Adipocyte (in vitro differentiated cells): ENCODE results near the gene SAMM50.
A peak's percentile ranks its signal among the peaks of the same experiment; 100 is the strongest.

ENCODE experiments used
- DNase-seq: peaks from one replicate; pipeline ENCODE4 v3.0.0-alpha.2; 2015; ENCODE audit warnings: low read depth
- H3K27me3 ChIP-seq: replicated peaks from 2 replicates; pipeline ENCODE4 v1.7.0; 2013; ENCODE audit warnings: mild to moderate bottlenecking, low read length, moderate library complexity; ENCODE audit not compliant: control insufficient read depth, insufficient read depth
- H3K36me3 ChIP-seq: 2 replicates; pipeline ENCODE4 v1.7.0; 2013; ENCODE audit warnings: low read length, mild to moderate bottlenecking, moderate library complexity; ENCODE audit not compliant: control insufficient read depth, insufficient read depth, severe bottlenecking
- H3K4me1 ChIP-seq: 2 replicates; pipeline ENCODE4 v1.7.0; 2013; ENCODE audit warnings: mild to moderate bottlenecking, low read length, moderate library complexity; ENCODE audit not compliant: control insufficient read depth, insufficient read depth
- H3K4me3 ChIP-seq: 2 replicates; pipeline ENCODE4 v1.7.0; 2013; ENCODE audit warnings: mild to moderate bottlenecking, low read length, moderate library complexity
- H3K9ac ChIP-seq: 2 replicates; pipeline ENCODE4 v1.7.0; 2013; ENCODE audit warnings: mild to moderate bottlenecking, low read length, moderate library complexity
- H3K9me3 ChIP-seq: 2 replicates; pipeline ENCODE4 v1.7.0; 2013; ENCODE audit warnings: mild to moderate bottlenecking, low read length, moderate library complexity; ENCODE audit not compliant: control insufficient read depth

The SAMM50 gene

GRCh38 chr22:44033287-44033686 is 78.0 kb downstream of the SAMM50 start:
- Histone ChIP-seq H3K4me3 (no peak overlapping the region), H3K4me1 (peaks cover 35% of the 10 kb centered on the region), H3K36me3 (no peaks in the 10 kb centered on the region), H3K9me3 (no peaks in the 10 kb centered on the region), H3K9ac (no peak overlapping the region), H3K27me3 (no peaks in the 10 kb centered on the region)
- no peak for DNase-seq

- Histone ChIP-seq H3K27me3 (no peaks in the 10 kb centered on the region), H3K4me1 (peaks cover 36% of the 10 kb centered on the region), H3K4me3 (no peak overlapping the region), H3K36me3 (no peaks in the 10 kb centered on the region), H3K9me3 (no peaks in the 10 kb centered on the region), H3K9ac (no peak overlapping the region)
- DNase-seq, result peak; percentile 15
Measured at GRCh38 chr22:44033694-44034093, 78.5 kb downstream of the SAMM50 start.

- Histone ChIP-seq H3K27me3 (no peaks in the 10 kb centered on the region), H3K9me3 (no peaks in the 10 kb centered on the region)
- peak; percentile 83 for DNase-seq
Measured at GRCh38 chr22:44037519-44038375, 82.5 kb downstream of the SAMM50 start.

GRCh38 chr22:44039566-44040171 is 84.4 kb downstream of the SAMM50 start:
- Histone ChIP-seq H3K4me3 (no peak overlapping the region), H3K36me3 (no peaks in the 10 kb centered on the region), H3K9me3 (no peaks in the 10 kb centered on the region), H3K27me3 (no peaks in the 10 kb centered on the region), H3K4me1 (peaks cover 12% of the 10 kb centered on the region), H3K9ac (no peak overlapping the region)
- no peak for DNase-seq

More at GRCh38 chr22:44037519-44038375, 82.5 kb downstream of the SAMM50 start:
- Histone ChIP-seq H3K36me3 (no peaks in the 10 kb centered on the region), H3K9ac (peak overlapping the region; percentile 60), H3K4me1 (peaks cover 21% of the 10 kb centered on the region), H3K4me3 (peak overlapping the region; percentile 67)

GRCh38 chr22:44042249-44043218 is 87.3 kb downstream of the SAMM50 start:
- DNase-seq, result peak; percentile 41
- no peak overlapping the region for H3K4me3 ChIP-seq
- H3K9me3 ChIP-seq, result no peaks in the 10 kb centered on the region
- peaks cover 16% of the 10 kb centered on the region for H3K4me1 ChIP-seq
- H3K9ac ChIP-seq, result no peak overlapping the region
- no peaks in the 10 kb centered on the region for H3K27me3 ChIP-seq
- H3K36me3 ChIP-seq, result no peaks in the 10 kb centered on the region

GRCh38 chr22:44045145-44045544 is 89.9 kb downstream of the SAMM50 start:
- Histone ChIP-seq H3K36me3 (no peaks in the 10 kb centered on the region), H3K9ac (no peak overlapping the region)
- DNase-seq, result peak; percentile 65

More at GRCh38 chr22:44045145-44045544, 89.9 kb downstream of the SAMM50 start:
- peaks cover 22% of the 10 kb centered on the region for H3K4me1 ChIP-seq
- H3K27me3 ChIP-seq, result no peaks in the 10 kb centered on the region
- no peak overlapping the region for H3K4me3 ChIP-seq
- no peaks in the 10 kb centered on the region for H3K9me3 ChIP-seq
